Measurements from ENCODE around the gene ZNF263. TPM values are rescaled to one million over a fixed set of nuclear protein-coding genes. Genes with fewer than 3 reads are reported as not detected.

Gene ZNF263
- total RNA-seq, 4 donors from 2014 or later, result 23.3 to 66.7 (median 36.2) TPM

- no peak for DNase-seq (ENCODE audit: low spot score)
- TF ChIP-seq CTCF (IDR thresholded peaks at IDR 0.05), result no peak
- no peak for ATAC-seq (ENCODE audit: low FRiP score)
These were observed 39.4 kb upstream of the ZNF263 start for GRCh38 chr16:3243882-3244281.

GRCh38 chr16:3246002-3246401 lies 37.3 kb upstream of the ZNF263 start:
- ATAC-seq (ENCODE audit: low FRiP score) (no peak), DNase-seq (ENCODE audit: low spot score) (no peak)
- TF ChIP-seq CTCF (IDR thresholded peaks at IDR 0.05), result no peak

- no peak for TF ChIP-seq CTCF (IDR thresholded peaks at IDR 0.05)
- DNase-seq (ENCODE audit: low spot score) (no peak), ATAC-seq (ENCODE audit: low FRiP score) (no peak)
These were observed 36.4 kb upstream of the ZNF263 start for GRCh38 chr16:3246876-3247275.

GRCh38 chr16:3248596-3248995 lies 34.7 kb upstream of the ZNF263 start:
- DNase-seq (ENCODE audit: low spot score), result no peak
- ATAC-seq (ENCODE audit: low FRiP score), result no peak
- no peak for TF ChIP-seq CTCF (IDR thresholded peaks at IDR 0.05)

GRCh38 chr16:3249020-3249419 lies 34.3 kb upstream of the ZNF263 start:
- DNase-seq (ENCODE audit: low spot score), result no peak
- no peak for TF ChIP-seq CTCF (IDR thresholded peaks at IDR 0.05)
- ATAC-seq (ENCODE audit: low FRiP score), result no peak

- no peak for TF ChIP-seq CTCF (IDR thresholded peaks at IDR 0.05)
- no peak for DNase-seq (ENCODE audit: low spot score)
- ATAC-seq (ENCODE audit: low FRiP score), result no peak
These were observed 33.8 kb upstream of the ZNF263 start for GRCh38 chr16:3249451-3249850.

GRCh38 chr16:3252967-3253366 lies 30.3 kb upstream of the ZNF263 start:
- ATAC-seq (ENCODE audit: low FRiP score), result no peak
- DNase-seq (ENCODE audit: low spot score), result no peak
- no peak for TF ChIP-seq CTCF (IDR thresholded peaks at IDR 0.05)
